Stimulated activated CD8-positive, alpha-beta memory T cell treated with anti-CD3 and anti-CD28 coated beads, Interleukin-15, amount 100 ng/mL, for 1 hour (primary cell): ENCODE measurements around the gene GNG12.

Experiments
- DNase-seq: peaks from one replicate; pipeline ENCODE4 v3.0.0-alpha.2; 2020; ENCODE audit warnings: low read depth

The GNG12 gene

DNA sequence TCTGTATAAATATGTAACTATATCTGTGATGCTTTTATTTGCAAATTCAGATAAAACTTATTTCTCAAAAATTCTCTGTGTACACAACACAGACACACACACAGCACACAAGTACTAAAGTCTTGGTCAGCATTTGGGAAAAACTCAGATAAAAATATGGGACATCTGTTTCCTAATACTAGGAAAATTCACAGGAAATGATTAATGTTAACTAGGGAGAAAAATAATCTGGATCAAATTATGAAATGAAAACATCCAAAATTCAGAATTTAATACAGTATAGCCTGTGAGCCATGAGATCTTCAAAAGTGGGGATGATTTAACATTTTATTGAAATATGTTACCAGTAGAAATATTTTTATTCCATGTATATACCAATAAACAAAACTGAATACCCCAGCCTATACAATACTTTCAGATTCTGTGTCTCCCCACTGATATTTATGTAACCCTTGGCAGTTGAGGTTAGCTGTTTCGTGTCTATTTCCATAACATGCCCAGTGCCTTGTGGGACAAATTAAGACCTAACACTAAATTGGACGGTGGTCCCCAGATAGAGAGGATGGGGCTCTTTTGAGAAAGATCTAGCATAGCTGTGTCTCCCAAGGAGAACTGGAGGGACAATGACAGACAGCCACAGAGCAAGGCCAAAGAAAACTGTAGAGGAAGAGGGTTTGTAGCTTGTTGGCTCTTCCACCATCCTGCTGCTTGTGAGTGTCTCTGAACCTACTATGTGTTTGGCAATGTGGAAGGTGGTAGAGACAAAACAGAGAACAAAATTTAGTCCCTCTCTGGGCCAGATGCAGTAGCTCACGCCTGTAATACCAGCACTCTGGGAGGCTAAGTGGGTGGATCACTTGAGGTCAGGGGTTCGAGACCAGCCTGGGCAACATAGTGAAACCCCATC is 47.2 kb downstream of the GNG12 start:
- no peak for DNase-seq

DNA sequence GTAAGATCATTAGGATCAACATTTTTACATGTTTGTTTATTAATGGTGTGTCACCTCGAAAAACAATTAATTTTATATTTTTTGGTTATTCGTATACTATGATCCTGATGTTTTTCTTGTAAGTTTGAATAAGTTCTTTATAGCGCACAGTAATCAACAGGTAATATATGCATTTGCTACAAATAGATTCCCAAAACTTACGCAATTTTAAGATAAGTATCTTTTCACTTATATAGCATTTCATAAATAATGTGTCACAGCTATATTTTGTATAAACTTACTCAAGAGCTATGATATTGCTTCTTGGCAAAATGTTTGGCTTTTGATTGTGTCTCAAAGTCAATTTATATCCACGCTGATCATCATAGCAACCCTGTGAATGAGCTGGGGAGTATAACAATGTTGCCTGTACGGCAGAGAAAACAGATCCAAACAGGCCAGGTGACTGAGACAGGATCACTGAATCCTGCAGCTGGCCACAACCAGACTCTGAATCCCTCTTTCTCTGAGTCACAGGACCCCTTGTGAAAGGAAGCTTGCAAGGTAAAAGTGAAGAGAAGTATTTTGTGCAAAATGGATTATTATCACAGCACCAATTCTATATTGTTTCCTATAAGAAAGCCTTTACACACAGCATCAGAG is 48.6 kb downstream of the GNG12 start:
- no peak for DNase-seq

DNA sequence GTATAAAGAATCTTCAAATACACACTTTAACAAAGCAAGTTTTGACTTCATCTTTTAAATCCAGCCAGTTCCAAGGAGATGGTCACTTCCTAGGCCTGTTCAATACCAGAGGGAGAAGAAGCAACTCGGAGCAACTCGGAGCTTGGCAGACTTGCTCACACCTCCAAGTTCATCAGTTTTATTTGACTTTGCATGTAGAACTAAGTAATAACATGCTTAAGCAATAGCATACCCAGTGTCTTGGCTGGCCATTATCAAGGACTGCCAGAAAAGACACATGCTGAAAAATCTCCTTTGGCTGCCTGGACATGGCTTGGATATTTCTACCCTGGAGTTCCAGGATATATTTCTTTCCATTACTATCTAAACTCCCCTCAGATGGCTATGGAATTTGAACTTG is 52.6 kb downstream of the GNG12 start:
- DNase-seq = no peak

DNA sequence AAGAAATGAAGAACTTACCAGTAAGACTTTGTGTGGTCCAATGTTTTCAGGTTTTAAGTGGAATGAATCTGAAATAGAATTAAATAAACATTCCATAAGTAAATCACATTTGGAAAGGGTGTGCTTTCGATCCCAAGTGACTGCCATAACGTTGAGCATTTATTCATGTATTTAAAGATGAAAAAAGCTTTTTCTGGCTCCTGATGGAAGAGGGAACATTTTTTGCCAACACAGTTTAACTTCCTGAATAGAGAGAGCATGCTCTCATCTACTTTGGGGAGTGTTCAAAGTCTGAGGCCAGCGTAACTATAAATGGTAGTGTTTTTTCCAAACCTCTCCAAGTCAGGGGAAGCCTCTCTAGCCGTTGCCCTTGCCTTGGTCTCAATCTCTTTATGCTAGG is 55.8 kb downstream of the GNG12 start:
- DNase-seq = no peak

DNA sequence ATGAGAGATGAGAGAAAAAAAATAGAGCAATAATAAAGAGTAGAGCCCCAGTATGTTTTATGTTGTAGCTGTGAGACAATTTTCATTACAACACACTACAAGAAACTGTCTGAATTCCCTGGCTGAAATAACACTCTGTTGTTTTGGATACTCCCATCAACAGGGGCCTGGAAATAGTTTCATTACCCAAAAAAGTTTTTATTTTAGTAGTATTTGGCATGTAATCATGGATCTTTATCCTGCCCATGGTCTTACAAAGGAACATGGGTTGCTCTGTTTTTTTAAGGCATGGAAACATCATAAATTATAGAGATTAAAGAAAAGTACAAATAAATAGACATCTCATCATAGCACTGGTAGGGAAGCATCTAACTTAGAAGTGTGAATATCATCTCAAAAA is 56.3 kb downstream of the GNG12 start:
- no peak for DNase-seq

DNA sequence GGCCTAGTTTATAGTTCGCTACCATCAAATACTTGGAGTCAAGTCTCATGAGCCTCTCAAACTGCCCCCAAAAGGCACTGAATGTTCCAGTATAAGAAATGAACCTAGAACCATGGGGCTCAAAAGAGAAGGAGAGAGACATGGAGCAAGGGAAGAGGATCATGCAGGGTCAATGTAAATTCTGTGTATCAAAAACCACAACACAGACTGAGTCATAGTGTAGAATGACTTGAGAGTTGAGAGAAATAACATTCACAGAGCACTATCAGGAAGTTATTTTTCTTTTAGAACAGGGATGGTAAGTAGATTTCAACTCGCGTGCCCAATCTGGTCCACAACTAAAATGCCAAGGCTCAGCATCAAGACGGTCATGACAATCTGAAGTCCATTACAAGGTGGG is 59.8 kb downstream of the GNG12 start:
- no peak for DNase-seq

DNA sequence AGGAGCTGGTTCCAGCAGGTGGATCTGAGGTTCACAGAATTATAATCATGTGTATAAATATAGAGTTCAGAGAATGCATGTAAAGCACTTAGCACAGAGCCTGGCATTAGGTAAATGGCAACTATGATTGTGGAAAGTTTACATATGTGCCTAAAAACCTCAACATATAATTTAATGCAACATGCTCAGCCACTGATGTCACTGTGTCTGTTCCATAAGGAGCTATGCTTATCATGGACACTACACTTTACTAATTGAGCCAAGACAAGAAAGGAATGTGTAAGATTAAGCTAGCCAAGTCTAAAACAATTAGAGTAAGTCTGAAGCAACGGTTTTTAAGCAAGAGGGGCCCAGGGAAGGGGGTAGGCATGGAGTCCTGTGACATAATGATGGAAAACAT is 61.5 kb downstream of the GNG12 start:
- no peak for DNase-seq

DNA sequence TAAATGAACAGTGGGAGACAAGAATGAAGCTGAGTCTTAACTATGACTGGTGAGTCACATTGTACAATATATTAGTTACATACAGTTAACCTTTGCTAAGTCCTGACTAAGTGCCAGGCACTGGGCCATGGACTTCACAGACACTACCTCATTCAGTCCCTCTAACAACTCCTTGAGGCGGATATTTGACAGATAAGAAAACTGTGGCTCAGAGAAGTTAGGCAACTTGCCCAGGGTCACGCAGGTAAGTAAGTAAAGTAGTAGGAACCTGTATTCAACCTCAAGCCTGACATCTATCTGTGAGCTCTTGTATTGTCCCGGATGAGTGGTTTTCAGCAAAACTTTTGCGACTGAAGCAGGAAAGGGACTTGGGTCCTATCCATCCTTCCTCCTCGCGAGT is 62.1 kb downstream of the GNG12 start:
- DNase-seq = no peak

DNA sequence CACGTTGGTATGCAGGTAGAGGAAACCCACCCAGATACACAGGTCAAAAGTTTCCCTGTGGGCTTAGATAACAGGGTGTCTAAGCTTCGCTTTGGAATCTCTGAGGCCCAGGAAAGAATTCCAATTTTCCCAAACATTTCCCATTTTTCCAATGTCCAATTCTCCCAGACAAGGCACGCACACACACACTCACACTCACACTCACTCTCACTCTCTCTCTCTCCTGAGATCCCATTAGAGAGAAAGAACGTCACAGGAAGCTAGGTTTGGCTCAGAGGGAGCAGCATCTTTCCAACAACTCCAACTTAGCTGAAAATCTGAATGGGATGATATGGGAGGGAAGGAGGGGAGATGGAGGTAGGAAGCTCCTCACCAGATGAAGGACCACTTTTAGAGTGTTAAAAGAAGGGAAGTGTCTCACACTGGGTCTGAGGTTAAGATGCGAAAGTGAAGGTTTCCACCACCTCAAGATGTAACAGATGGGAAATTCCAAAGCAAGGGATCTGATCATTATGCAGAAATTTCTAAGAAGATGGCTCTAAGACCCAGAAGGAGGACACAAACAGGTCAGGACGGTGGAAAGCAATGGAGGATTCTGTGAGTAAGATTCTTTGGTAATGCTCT is 63.5 kb downstream of the GNG12 start:
- DNase-seq = no peak

DNA sequence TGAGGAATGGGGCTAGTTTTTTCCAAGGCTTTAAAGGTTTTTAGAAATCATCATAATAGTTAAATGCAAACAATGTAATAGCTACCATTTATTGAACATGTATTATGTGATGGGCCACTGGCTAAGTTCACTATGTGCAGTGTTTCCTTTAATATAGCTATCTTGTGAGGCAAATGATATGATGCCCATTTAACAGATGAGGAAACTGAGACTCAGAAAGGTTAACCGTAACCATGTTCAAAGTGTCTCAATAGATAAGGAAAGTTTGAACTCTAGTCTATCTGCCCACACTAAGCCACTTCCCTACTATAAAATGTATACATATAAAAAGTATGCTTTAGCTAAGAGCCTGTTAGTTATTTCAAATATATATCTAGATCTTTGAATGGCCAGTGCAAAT is 64.8 kb downstream of the GNG12 start:
- no peak for DNase-seq

DNA sequence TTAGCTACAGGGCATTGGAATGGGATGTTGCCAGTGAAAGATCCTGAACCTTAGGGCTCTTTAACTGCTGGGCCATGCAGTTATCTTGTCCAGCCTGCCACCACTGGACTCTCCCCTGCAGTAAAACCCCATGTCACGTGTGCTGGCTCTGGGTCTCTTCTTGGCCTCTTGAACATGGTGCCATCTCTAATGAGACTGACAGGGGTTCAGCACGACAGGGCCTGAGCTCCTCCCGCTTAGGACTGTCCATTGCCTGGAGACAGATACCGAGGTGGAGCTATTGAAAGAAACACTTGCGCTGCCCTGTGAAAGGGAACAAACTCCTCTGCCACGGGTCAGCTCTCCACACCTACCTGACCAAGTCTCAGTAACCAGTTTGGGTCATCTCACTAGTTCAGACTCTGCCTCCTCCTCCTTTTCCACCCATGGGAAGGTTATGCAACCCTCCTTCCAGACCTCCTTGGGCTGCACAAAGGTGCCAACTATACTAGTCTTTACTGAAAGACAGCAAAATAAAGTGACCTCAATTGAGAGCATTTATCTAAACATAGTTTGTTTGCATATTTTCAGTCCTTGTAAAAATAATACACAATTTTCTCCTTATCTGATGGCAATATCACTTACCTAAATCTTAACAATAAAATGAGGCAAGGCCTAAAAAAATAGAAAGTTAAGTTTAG is 66.0 kb downstream of the GNG12 start:
- no peak for DNase-seq

DNA sequence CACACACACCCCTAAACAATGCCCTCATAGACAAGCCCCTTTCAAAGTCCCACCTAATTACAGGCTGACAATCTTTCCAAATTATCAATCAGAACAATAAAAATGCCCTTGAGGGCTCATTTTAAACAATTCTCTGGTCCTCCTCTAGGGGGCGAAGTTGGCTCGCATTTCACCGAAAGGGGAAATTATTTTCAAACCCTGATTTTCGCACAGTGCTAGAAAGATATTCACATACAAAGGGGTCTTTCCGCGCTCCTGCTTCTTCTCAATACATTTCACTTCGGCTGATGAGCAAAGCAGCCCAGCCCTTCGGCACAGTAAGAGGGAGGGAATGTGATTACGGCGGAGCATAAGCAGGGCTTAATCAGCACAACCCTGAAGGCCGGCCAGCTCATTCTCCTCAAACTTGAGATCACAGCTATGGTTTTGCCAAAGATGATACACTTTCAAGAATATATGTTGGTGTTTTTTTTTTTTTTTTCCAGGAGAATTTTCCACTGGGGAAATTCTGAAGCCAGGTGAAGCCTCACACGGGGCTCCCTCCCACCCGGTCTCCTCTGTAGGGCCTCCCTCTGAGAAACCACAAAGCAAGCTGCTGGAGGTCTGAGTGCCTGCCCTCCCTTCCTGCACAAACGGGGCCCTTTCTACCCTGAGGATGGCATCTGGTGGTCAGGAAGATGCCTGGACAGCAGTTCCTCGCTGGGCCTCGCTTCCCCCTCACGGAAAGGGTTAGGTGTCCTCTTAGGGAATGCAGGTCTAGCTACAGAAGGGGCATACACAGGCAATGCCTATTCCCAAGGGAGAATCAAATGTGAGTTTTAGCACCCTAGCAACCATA is 66.9 kb downstream of the GNG12 start:
- peak; percentile 19 for DNase-seq

DNA sequence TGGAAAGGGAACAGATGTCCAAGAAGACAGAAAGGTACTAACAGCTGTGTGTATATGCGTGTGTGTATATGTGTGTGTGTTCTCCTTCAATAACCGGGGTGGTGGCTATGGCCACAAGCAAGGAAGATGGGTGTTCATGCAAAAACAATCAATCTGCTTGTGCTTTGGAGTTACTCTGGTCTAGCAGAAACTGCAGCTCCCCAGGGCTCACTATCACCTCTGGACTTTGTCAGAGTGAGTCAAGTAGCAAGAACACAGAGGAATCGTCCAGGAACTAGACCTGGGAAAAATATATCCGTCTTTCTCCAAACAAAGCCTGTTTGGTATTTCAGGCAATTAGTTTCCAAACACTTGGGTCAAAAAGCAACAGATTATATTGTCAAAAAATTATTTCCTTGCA is 68.6 kb downstream of the GNG12 start:
- no peak for DNase-seq

DNA sequence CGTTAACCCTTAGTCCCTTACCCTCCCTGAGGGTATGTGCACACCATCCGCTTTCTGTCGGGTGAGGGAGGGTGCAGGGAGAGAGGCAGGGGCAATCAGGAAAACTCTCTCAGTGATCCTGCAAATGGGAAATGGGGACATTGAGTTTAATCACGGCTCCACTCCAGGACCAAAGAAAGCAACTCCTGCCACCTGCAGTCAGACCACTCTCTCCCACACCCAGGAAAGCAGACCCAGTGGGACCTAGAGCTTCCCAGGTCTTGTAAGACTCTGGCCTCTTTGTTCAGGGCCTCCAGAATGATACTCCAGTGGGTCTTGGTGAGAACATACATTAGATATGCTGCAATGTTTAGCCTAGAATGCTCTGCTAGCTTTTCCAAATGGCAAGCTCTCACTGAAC is 71.5 kb downstream of the GNG12 start:
- DNase-seq = no peak

DNA sequence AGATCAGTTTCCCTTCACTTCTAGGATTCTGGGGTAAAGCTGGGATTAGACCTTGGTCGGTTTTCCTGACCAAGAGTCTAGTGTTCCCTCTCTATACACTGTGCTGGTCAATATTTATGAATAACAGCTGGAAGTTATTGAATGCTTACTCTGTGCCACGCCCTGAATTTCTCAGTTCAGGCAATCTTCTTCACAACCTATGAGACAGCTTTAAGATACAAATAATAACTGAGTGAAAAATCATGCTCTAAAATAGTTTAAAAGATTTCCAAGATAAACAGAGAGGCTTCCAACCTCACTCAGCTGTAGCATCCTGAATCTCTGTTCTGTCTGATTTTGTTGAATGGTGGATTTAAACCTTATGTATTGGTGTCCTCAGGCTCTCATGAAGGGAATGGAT is 72.2 kb downstream of the GNG12 start:
- no peak for DNase-seq

DNA sequence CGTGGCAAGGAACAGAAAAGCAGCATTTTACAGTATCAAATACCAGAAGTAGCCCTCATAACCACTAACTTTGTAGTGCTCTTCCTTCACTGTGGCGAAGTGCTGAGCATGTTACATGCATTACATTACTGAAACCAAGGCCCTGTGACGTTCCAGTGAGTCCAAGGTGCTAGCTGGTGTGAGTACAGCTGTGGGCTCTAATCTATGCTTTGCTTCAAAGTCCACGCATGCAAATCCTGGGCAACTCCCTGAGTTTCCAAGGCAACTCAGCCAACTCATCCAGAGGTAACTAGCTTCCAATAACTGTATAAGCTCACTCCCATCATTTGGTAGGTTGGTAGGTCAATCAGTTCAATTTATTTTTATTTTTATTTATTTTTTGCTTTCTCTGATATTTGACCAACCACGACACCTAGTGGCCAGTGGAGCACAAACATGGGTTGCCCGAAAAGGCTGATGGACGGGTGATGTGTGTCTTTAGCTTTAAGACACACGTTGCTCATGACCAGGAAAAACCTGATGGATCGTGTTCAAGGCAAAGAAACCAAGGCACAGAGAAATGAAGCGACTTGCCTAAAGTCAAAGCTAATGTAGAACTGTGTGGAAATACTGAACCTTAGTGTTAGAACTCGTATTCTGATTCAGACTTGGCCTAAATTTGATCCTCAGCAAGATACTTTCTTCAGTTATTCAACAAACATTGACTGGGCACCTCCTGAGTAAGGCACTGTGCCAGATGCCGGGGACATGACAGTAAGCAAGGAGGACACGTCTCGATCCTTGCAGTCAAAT is 73.0 kb downstream of the GNG12 start:
- peak; percentile 34 for DNase-seq

DNA sequence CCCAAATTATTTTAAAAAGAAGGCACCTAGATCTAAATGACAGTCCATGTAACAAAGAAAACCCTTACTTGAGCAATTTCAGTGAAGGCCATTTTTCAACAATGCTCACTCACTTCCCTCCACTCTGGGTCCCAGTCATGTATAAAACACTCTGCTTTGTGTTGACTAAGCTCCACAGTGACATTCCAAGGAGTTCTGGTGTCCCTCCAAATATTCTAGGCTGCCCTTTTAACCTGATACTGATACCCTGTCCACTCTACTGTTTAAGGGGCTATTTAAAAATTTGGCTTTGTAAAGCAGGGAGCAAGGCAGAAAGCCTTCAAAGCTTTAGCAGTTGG is 73.6 kb downstream of the GNG12 start:
- DNase-seq = no peak

DNA sequence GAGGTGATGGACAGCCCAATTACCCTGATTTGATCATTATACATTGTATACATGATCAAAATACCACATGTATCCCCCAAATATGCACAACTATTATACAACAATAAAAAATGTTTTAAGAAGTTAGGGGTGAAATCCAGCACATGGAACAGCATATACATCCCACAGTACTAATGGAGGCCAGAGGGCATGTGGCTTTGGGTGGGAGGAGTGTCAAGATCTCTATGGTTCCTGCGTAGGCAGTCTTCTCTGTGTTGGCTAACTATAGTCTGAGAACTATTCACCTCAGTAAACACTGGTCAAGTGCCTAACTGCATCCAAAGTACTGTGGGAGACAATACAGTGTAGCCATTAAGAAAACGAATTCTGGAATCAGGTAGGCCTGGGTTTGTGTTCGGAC is 74.2 kb downstream of the GNG12 start:
- DNase-seq = no peak

DNA sequence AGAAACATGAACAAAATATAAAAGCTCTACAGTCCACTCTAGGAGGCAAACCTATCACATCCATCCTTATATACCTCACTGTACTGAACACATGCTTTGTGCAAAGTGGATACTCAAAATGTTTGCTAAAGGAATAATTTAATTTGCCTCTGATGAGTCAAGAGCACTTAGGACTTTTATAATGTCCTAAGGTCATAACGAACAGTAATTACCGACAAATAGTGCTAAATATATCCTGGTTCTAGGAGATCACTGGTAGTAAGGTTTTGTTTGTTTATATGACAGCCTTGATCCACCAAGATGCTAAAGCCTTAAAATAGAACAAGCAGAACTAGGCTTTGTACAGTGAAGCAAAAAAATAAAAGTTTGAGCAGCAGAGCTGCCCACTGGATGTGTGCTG is 77.6 kb downstream of the GNG12 start:
- DNase-seq = no peak

DNA sequence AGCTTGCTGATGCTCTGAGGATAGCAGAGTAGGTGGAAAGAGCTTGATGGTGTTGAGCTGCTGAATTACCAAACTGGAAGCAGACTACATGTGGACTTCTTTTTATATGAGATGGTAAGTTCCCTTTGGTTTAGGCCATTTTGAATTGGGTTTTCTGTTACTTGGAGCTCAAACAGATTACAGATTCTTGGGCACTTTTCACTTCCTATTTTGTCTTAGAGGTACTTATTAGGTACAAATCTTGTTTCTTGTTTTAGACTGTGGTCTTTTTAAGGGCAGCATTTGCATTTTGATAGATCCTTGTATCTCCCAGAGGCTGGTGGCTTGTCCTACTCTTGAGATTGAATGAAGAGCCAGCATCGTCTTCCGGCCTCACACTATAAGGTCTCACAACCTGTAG is 78.1 kb downstream of the GNG12 start:
- no peak for DNase-seq

DNA sequence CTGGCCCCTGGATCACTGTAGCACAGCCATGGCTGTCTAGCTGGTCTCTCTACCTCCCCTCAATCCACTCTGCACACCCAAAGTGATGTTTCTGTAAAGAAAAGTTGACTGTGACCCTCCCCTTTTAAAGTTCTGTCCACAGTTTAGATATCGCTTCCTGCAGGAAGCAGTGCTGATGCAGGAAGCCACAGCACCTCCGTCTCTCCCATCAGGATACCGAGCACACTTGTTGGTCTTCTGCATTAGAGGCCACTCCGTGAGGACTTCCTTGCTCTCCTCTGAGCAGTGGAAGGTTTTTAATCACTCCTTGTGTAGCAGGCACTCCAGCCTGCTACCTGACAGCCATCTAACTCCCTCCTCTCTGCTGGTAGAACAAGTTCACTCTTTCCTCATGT is 78.7 kb downstream of the GNG12 start:
- no peak for DNase-seq
